GM18517 (cell line): Measurements from ENCODE around the gene RAB3GAP2.
"Not testable (repeated sequence)": the region's sequence is repeated elsewhere in the genome, so short reads cannot be mapped to it uniquely, and the experiment has no call there.

Source experiments
- ATAC-seq: cut with Tn5 transposase; IDR thresholded peaks from one replicate; pipeline ENCODE4 v1.9.1; 2021; ENCODE audit warnings: mild to moderate bottlenecking, moderate library complexity; ENCODE audit not compliant: unreplicated experiment

The RAB3GAP2 gene, protein sequence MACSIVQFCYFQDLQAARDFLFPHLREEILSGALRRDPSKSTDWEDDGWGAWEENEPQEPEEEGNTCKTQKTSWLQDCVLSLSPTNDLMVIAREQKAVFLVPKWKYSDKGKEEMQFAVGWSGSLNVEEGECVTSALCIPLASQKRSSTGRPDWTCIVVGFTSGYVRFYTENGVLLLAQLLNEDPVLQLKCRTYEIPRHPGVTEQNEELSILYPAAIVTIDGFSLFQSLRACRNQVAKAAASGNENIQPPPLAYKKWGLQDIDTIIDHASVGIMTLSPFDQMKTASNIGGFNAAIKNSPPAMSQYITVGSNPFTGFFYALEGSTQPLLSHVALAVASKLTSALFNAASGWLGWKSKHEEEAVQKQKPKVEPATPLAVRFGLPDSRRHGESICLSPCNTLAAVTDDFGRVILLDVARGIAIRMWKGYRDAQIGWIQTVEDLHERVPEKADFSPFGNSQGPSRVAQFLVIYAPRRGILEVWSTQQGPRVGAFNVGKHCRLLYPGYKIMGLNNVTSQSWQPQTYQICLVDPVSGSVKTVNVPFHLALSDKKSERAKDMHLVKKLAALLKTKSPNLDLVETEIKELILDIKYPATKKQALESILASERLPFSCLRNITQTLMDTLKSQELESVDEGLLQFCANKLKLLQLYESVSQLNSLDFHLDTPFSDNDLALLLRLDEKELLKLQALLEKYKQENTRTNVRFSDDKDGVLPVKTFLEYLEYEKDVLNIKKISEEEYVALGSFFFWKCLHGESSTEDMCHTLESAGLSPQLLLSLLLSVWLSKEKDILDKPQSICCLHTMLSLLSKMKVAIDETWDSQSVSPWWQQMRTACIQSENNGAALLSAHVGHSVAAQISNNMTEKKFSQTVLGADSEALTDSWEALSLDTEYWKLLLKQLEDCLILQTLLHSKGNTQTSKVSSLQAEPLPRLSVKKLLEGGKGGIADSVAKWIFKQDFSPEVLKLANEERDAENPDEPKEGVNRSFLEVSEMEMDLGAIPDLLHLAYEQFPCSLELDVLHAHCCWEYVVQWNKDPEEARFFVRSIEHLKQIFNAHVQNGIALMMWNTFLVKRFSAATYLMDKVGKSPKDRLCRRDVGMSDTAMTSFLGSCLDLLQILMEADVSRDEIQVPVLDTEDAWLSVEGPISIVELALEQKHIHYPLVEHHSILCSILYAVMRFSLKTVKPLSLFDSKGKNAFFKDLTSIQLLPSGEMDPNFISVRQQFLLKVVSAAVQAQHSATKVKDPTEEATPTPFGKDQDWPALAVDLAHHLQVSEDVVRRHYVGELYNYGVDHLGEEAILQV (N-terminal part only)

DNA sequence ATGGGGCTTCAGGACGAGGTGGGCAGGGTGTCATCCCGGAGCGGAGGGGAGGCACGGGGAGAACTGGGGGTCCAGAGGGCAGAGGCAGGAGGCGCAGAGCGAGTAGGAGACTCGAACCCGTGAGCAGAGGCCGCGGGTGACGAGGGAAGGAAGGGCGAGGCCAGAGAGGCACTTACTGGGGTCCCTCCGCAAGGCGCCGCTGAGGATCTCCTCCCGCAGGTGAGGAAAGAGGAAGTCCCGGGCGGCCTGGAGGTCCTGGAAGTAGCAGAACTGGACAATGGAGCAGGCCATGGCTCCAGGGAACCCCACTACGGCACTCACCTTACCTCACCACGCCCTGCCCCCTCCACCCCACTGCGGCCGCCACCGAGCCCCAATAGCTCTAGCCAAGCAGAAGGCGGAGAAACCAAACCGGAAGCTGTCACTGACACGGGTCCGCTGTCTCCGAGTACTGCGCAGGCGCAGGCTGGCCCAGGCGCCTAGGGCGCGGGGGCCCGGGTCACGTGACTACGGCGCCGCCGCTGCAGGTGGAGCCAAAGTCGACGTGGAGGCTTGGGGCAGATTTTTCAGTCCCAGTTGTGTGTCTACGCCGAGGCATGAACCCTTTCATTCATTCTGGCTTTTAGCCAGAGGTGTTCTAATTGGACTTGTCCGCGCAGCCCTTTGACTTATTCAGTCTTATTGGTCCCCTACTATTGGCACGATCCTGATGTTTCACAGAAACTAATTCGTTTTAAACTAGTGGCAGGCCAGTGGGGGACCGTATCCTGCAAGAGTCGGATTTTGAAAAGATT, at the start of gene RAB3GAP2:
RAB3GAP2 (minus strand) TSS at position 407 of the 794 bp plus-strand sequence; CDS start at position 291, 116 bp downstream.
- peak; percentile 98 for ATAC-seq

DNA sequence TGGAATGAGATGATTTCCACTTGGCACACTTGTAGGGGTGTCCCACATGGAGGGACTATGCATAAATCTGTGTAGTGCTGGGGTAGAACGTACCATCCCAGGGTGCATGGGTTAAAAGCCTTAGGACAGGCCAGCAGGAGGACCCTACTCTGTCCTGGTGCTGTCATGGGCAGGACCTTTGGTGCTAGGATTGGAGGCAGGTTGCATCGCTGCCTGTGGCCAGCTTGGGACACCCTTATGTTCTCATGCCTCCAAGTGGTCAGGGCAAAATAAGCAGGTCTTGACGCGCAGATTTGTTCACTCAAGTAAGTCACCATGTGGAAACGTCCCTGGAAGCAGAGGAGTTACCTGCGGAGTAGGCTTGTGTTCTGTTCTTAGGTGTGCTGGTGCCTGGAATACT, 49.5 kb upstream of the RAB3GAP2 start:
- no peak for ATAC-seq

DNA sequence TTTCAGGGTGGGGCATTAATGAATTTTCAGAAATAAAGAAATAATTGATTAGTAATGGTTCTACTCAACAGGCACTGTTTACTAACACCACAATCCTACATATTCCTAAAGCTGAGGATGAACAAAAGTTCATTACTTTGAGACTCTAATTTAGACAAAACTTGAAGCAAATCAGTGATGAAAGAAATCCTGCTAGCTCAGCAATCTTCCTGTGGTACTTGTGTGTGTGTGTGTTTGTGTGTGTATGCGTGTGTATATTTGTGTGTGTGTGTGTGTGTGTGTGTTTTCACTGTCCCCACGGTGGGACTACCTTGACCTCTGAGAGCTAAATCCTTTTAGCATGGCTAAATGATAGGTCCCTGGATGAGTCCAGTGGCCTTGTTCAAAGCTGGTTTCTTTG, 48.5 kb upstream of the RAB3GAP2 start:
- ATAC-seq: no peak

DNA sequence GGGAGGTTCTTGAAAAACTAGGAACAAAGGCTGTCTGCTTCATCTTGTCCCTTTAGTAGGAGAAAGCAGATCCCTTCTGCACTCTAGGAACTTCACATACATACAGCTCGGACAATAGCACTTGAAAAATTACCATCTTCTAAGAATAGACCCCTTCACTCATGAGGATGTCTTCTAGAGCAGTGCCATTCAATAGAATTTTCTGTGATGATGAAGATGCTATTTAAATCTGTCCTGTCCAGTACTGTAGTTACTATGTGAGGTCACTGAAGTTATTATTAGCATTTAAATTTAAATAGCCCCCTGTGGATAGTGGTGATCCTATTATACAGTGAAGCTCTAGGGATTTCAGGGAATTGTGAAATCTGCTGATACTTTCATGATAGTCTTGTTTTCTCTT, 46.4 kb upstream of the RAB3GAP2 start:
- no peak for ATAC-seq

DNA sequence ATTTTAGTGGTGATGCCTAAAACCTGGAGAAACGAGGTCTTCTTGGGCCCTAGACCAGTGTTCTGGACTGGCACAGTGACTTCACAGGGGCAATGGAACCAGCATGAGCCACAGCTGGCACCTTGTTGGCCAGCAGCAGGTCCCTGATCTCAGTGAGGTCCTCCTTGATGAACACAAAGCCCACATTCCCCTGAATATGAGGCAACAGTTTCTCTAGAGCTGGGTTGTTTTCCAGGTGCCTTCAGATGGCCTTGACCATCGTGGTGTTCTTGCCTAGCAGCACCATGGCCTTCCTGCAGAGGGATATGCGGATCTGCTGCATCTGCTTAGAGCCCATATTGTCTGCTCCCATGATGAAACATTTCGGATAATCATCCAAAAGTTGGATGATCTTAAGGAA, 44.9 kb upstream of the RAB3GAP2 start:
- ATAC-seq: no peak

DNA sequence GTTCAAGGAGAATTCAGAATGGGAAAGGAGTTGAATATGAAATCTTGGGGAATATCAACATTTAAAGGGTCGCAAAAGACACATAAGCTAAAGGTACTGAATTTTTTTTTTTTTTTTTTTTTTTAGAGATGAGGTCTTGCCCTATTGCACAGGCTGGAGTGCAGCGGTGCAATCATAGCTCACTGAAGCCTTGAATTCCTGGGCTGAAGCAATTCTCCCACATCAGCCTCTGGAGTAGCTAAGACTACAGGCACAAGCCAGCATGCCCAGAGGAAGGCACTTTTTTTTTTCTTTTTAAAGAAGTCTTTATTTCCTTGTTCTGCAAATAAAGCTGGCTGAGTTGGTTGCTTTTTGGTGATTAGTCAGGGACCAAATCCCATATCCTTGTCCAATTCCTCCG, 44.1 kb upstream of the RAB3GAP2 start:
- ATAC-seq: no peak

DNA sequence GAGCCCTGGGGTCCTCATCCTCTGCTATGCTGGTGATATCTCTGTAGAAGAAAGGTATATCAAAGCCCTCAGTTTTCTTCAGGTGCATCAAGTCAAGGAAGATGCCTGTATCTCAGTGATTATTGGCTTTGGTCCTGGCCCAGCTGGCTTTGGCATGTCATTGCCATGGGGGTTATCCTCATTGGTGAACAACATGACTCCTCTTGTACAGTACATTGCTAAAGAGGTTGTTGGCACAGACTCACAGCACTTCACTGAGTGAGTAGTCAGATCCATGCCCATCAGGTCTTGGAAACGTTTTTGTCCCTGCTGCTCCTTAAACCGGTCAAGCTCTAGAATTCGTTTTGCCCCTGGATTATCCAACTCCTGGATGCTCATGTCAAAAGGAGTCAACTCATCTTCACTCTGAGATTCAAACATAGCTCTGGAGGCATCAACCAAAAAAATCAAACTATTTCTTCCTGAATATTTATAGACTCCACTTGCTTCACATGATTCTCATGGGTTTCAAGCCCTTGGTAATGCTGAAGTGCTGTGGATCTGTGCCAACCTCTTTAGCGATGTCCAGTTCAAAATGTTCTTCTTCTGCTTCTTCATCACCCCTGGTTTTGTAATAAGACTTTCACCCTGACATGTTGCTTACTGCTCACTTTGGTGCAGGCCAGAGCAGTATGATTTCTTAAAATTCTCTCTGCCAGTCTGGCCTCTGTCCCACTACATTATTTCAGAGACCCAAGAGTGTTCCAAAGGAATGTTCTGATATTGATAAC, 43.0 kb upstream of the RAB3GAP2 start:
- no peak for ATAC-seq

DNA sequence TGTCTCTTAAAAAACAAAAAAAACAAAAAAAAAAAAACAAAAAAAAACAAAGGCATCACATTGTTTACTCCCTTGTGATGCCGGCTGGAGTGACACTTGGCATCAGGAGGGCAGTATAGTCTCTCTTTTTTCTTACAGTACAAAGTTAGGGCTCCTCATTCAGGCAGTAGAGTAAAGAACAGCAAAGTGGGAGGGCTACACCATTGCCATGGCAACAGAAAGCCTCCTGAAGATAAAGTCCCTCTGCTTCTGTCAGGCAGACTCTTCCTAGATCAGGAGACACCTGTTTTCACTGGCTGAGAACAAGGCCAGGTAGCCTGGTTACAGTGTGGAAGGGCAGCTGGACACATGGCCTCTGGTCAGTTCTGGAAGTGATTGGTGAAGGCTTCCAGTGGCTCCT, 41.3 kb upstream of the RAB3GAP2 start:
- ATAC-seq: no peak

DNA sequence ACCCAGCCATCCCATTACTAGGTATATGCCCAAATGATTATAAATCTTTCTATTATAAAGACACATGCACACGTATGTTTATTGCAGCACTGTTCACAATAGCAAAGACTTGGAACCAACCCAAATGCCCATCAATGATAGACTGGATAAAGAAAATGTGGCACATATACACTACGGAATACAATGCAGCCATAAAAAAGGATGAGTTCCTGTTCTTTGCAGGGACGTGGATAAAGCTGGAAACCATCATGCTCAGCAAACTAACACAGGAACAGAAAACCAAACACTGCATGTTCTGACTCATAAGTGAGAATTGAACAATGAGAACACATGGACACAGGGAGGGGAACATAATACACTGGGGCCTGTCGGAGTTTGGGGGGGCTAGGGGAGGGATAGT, 37.9 kb upstream of the RAB3GAP2 start:
- not testable (repeated sequence) for ATAC-seq

DNA sequence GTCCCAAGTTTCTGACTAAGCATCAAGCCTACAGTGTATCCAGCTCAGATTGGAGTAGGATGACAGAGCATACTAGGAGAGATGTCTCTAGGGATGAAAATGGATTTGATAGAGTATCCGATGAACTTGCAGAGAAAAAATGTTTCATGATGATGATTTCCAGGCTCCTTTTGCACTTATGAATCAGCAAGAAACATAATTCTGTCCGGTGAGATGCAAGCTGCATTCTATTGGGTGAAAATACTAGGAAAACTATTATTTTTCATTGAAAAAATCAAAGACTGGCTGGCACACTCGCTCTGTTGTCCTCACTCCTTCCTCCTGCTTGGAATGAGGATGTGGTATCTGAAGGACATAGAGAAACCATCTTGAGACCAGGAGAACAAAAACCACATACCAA, 35.4 kb upstream of the RAB3GAP2 start:
- ATAC-seq: no peak

DNA sequence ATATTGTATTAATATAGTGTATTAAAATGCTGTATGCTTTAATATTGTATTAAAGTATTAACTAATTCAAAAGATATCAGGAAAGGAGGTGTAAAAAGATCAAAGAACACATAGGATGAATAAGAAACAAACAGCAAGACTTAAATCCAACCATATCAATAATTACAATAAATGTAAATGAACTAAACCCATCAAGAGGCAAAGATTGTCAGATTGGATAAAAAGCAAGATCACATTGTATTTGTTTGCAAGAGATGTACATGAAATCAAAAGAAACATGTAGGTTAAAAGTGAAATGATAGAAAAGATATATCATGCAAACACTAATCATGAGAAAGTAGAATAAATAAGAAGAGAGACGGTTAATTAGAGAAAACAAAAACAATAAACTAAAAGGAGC, 34.1 kb upstream of the RAB3GAP2 start:
- no peak for ATAC-seq

DNA sequence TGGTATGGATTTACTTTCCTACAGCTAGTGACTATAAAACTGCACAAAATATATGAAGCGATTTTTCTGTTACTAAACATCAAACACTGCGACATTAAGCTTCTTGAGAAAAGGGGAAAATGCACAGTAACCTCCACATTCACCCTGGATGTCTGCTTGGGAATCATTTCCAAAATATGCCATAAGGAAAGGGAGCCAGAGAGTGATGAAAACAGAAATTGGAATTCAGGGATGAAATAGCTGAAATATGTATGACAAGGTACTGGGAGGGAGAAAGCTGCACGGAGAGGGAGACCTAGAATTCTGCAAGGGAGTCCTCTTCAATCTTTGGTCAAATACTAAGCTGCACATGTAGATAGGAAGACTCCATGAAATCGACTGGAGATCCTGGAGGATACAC, 31.6 kb upstream of the RAB3GAP2 start:
- no peak for ATAC-seq

DNA sequence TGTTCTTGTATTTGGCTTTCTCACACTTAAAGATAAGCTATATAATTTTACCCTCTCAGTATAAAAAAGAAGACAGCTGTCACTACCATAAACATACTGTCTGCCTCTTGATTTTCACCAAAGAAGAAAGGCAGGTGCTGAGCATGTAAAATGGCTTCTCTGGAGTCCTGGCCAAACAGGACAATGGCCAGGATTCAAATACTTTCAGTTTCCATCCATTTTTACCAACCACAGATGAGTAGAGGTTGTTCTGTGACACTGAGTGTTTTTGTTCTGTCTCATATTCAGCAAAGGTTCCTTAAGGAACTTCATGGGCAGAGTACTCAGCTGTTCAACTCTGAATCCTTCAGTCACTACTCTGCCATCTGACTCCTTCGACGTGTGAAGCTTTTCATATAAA, 29.4 kb upstream of the RAB3GAP2 start:
- no peak for ATAC-seq

DNA sequence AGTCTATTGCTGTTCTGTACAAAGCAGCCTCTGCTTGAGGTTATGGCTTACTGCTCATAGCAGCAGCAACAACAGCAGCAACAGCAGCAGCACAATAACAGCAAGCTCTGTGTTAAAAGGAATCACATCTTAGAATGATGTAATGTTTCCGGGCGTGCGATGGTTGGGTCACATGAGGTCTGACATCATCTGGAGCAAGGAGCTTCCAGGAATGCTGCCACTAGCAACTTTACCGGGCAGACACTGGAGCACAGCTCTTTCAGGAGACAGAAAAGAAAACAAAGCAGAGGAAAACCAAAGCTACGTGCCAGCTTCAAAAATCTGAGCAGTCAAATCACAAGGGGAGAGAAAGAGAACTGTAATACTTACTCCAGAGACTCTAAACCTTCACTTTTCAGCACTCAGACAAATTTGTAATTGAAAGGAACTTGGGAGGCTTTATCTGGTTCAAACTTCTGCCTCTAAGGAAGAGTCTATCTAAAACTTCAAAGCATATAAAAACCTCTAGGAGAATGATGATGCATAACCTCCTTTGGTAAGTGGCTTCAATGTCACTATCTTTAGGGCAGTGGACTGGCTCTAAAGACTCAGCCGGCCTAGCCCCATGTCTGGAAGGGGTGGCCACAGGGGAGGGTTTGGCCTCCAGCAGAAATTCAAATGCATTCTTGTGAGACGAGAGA, 28.3 kb upstream of the RAB3GAP2 start:
- no peak for ATAC-seq

DNA sequence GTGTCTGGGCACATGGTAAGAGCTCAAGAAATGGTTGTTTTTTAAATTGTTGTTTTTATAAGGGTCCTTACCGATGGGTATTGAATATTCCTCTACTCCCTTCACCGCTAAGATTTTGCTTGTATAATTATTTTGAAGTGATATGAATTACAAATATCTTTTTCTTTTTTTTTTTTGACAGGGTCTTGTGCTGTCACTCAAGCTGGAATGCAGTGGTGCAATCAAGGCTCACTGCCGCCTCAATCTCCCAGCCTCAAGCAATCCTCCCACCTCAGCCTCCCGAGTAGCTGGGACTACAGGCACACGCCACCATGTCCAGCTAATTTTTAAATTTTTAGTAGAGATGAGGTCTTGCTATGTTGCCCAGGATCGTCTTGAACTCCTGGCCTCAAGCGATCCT, 27.1 kb upstream of the RAB3GAP2 start:
- ATAC-seq: no peak

DNA sequence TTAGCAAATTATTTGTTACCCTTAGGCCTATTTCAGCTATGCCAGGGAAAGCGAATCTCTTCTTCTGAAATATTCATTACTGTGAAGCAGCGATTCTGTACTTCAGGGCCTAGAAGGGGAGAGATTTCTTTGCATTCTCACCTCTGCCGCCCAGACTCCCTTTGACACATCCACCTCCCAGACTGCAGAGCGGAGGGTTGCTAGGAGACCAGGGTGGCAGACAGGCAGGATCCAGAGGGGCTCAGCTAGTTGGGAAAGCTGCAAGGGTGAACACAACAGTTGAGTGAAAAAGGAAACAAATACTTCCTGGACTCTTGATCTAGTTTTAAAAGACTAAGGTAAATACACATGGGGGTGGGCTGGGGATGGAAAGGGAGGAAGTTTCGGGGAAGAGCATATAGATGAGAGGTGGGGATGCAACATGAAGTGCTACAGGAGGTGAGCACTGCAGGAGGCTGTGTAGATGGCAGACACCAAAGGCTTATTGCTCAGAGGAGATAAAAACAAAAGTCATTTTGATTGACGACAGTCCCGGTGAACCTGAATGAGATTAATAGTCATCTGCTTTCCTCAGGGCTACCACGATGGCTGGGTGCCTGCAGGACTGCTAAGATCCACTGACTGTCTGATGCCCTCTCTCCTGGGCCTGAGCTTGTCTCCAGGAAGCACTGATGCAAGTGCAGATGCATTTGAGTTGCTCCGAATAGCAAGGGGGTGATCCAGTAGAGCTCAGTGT, 26.4 kb upstream of the RAB3GAP2 start:
- no peak for ATAC-seq

DNA sequence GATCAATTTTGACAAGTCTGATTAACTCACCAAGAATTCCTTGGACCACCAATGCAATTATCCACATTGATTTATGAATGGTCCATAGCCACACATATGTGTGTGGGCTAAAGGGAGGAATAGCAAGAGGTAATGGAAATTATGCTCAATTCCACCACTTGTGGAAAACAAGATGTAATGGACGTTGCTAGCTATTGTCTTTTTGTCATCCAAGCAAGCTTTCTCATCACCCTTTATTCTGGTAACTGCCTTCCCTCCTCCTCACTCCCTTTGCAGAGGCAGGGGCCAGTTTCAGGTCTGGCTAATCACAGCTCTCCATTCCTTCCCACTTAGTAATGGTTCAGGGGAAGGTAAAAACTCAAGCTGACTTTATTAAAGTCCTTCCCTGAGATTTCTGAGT, 24.7 kb upstream of the RAB3GAP2 start:
- ATAC-seq: no peak

DNA sequence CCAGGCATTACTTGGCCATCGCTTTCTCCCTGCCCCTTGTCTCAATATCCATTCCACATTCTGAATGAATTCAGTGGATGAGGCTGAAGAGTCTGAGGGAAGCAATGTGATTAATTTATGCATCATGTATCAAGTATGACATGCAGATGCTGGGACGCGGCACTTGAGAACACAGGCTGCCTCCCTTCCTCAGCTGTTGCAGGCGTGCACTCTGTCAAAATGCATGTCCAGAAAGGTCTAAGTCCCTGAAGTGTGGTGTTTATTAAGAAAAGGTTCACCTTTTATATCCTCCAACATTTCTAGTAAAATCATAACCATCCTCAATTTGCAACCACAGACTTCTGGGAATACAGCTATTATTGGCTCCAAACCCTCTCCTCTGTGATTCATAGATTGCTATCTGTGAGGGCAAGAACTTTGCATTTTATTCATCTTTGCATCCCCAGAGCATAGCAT, 22.6 kb upstream of the RAB3GAP2 start:
- no peak for ATAC-seq
